Measurements from ENCODE around the gene RCOR1. TPM values are rescaled to one million over a fixed set of nuclear protein-coding genes. Genes with fewer than 3 reads are reported as not detected.

RCOR1 gene
- total RNA-seq, 1 donor from 2014 or later: 13.4 TPM

DNA sequence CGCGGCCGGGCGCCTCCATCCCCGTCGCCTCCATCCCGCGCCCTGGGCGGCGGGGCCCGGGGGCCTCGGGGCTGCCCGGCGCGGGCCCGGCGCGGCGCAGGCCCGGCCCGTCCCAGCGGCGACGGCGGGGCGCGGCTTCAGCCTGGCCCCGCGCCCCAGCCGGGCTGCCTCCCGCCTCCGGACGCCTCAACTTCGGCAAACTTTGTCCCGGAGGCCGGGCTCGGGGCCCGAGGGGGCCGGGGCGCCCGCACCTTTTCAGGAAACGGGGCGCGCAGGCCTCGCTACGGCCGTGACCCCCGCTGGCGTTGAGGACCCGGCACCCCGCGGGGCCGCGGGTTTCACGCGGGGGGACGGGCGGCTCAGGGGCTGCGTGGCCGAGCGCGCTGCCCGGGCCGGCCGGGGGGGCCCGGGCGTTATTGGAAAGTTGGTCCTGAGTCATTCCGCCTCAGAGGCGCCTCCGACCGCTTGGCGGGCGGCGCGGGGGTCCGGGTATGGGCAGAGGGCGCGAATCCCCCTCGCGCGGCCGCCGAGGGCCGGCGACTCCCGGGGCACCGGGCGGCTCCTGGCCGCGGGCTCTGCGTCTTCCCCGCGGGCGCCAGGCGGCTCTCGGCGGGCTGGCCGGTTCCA is 185.4 kb downstream of the RCOR1 start:
- TF ChIP-seq, protein P1, sequence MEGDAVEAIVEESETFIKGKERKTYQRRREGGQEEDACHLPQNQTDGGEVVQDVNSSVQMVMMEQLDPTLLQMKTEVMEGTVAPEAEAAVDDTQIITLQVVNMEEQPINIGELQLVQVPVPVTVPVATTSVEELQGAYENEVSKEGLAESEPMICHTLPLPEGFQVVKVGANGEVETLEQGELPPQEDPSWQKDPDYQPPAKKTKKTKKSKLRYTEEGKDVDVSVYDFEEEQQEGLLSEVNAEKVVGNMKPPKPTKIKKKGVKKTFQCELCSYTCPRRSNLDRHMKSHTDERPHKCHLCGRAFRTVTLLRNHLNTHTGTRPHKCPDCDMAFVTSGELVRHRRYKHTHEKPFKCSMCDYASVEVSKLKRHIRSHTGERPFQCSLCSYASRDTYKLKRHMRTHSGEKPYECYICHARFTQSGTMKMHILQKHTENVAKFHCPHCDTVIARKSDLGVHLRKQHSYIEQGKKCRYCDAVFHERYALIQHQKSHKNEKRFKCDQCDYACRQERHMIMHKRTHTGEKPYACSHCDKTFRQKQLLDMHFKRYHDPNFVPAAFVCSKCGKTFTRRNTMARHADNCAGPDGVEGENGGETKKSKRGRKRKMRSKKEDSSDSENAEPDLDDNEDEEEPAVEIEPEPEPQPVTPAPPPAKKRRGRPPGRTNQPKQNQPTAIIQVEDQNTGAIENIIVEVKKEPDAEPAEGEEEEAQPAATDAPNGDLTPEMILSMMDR (IDR thresholded peaks at IDR 0.05; ENCODE audit: insufficient read depth, low read length, poor library complexity, severe bottlenecking): no peak
- Histone ChIP-seq H3K27me3 (ENCODE audit: control insufficient read depth, insufficient read depth, low read length) (no peaks in the 10 kb centered on the region), H3K36me3 (ENCODE audit: control insufficient read depth, insufficient read depth, low read length) (no peaks in the 10 kb centered on the region), H3K4me3 (ENCODE audit: low read depth, low read length) (peak overlapping the region; percentile 58)
- DNase-seq (ENCODE audit: low read depth): no peak

- DNase-seq (ENCODE audit: low read depth): no peak
- TF ChIP-seq, protein P1 (IDR thresholded peaks at IDR 0.05; ENCODE audit: insufficient read depth, low read length, poor library complexity, severe bottlenecking): no peak
- Histone ChIP-seq H3K4me3 (ENCODE audit: low read depth, low read length) (peak overlapping the region; percentile 58), H3K36me3 (ENCODE audit: control insufficient read depth, insufficient read depth, low read length) (no peaks in the 10 kb centered on the region), H3K27me3 (ENCODE audit: control insufficient read depth, insufficient read depth, low read length) (no peaks in the 10 kb centered on the region)
Observed at GRCh38 chr14:102778338-102779083, 186.1 kb downstream of the RCOR1 start.

GRCh38 chr14:102779084-102779462 is 186.6 kb downstream of the RCOR1 start:
- TF ChIP-seq, protein P1 (IDR thresholded peaks at IDR 0.05; ENCODE audit: insufficient read depth, low read length, poor library complexity, severe bottlenecking): no peak
- H3K4me3 ChIP-seq (ENCODE audit: low read depth, low read length): peak overlapping the region; percentile 58

GRCh38 chr14:102779574-102780315 is 187.3 kb downstream of the RCOR1 start:
- TF ChIP-seq, protein P1 (IDR thresholded peaks at IDR 0.05; ENCODE audit: insufficient read depth, low read length, poor library complexity, severe bottlenecking): no peak
- Histone ChIP-seq H3K4me3 (ENCODE audit: low read depth, low read length) (no peak overlapping the region), H3K27me3 (ENCODE audit: control insufficient read depth, insufficient read depth, low read length) (no peaks in the 10 kb centered on the region), H3K36me3 (ENCODE audit: control insufficient read depth, insufficient read depth, low read length) (no peaks in the 10 kb centered on the region)
- DNase-seq (ENCODE audit: low read depth): no peak

More at GRCh38 chr14:102779084-102779462, 186.6 kb downstream of the RCOR1 start:
- Histone ChIP-seq H3K27me3 (ENCODE audit: control insufficient read depth, insufficient read depth, low read length) (no peaks in the 10 kb centered on the region), H3K36me3 (ENCODE audit: control insufficient read depth, insufficient read depth, low read length) (no peaks in the 10 kb centered on the region)
- no peak for DNase-seq (ENCODE audit: low read depth)

Other genes with a start within 250 kb of the RCOR1 start
- 32.6 and 33.7 TPM in 2 replicates for gene CINP, start 229.8 kb upstream of the RCOR1 start, total RNA-seq
- 16.6 and 16.9 TPM in 2 replicates for gene TECPR2, start 229.7 kb upstream of the RCOR1 start, total RNA-seq
- 35.6 and 43.9 TPM in 2 replicates for gene ANKRD9, start 82.9 kb upstream of the RCOR1 start, total RNA-seq
- 32.3 and 34.6 TPM in 2 replicates for gene TRAF3, start 184.8 kb downstream of the RCOR1 start, total RNA-seq

Measured in kidney epithelial cell (primary cell).